GM12892 (cell line): ENCODE data around the gene FBXL13.

Experiments used
- POLR2A ChIP-seq: IDR thresholded peaks from 2 replicates; pipeline ENCODE4 v1.6.1; 2011; ENCODE audit warnings: low read depth, low read length, control low read depth
- POLR2AphosphoS5 ChIP-seq: IDR thresholded peaks from 2 replicates; pipeline ENCODE4 v1.6.1; 2011; ENCODE audit warnings: low read depth, low read length, control low read depth
- TAF1 ChIP-seq: IDR thresholded peaks from 2 replicates; pipeline ENCODE4 v1.6.1; 2011; ENCODE audit warnings: low read depth, mild to moderate bottlenecking, control low read depth, low read length, borderline replicate concordance

DNA sequence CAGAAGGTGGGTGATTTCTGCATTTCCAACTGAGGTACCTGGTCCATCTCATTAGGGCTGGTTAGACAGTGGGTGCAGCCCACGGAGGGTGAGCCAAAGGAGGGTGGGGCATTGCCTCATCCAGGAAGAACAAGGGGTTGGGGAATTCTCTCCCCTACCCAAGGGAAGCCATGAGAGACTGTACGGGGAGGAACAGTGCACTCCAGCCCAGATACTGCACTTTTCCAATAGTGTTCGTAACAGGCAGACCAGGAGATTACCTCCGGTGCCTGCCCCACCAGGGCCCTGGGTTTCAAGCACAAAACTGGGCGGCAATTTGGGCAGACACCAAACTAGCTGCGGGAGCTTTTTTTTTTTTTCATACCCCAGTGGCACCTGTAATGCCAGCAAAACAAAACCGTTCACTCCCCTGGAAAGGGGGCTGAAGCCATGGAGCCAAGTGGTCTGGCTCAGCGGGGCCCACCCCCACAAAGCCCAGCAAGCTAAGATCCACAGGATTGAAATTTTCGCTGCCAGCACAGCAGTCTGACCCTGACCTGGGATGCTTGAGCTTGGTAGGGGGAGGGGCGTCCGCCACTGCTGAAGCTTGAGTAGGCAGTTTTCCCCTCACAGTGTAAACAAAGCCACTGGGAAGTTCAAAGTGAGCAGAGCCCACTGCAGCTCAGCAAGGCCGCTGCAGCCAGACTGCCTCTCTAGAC, 31.6 kb upstream of the FBXL13 start:
- no peak for TF ChIP-seq POLR2A
- no peak for TF ChIP-seq POLR2AphosphoS5
- no peak for TF ChIP-seq TAF1
